Lower lobe of right lung (tissue), 2 donors: Measurements from ENCODE around the gene CD248. TPM values are rescaled to one million over a fixed set of nuclear protein-coding genes. Genes with fewer than 3 reads are reported as not detected.
"Not testable (repeated sequence)": the region's sequence is repeated elsewhere in the genome, so short reads cannot be mapped to it uniquely, and the experiment has no call there.

Experiments
- ATAC-seq, 2 donors: fragments of 200-7000 bp; cut with Tn5 transposase; one replicate each; pipeline ENCODE4 v1.9.1; 2020 to 2022; ENCODE audit warnings: mild to moderate bottlenecking in 2 of 2, moderate library complexity in 2 of 2
- DNase-seq: peaks from one replicate; pipeline ENCODE4 v3.0.0-alpha.2; 2020
- H3K27ac ChIP-seq: fragments of 200-600 bp; one replicate; pipeline ENCODE4 v1.8.0; 2022
- H3K27me3 ChIP-seq: fragments of 200-600 bp; one replicate; pipeline ENCODE4 v1.8.0; 2022; ENCODE audit warnings: low read depth
- H3K36me3 ChIP-seq: fragments of 200-600 bp; one replicate; pipeline ENCODE4 v1.8.0; 2022; ENCODE audit warnings: mild to moderate bottlenecking
- H3K4me1 ChIP-seq: fragments of 200-600 bp; one replicate; pipeline ENCODE4 v1.8.0; 2022
- H3K4me3 ChIP-seq: fragments of 200-600 bp; one replicate; pipeline ENCODE4 v1.8.0; 2022; ENCODE audit warnings: mild to moderate bottlenecking
- H3K9me3 ChIP-seq: fragments of 200-600 bp; one replicate; pipeline ENCODE4 v1.8.0; 2022
- CTCF ChIP-seq: fragments of 200-600 bp; IDR thresholded peaks from one replicate; pipeline ENCODE4 v1.8.0; 2022; ENCODE audit warnings: antibody characterized with exemption, mild to moderate bottlenecking
- intact Hi-C: fragments of 100-400 bp; cut with DNase I; formaldehyde crosslinking; loops from one replicate; pipeline ENCODE4 v1.11.0; 2022
- total RNA-seq: library from RNA; stranded (reverse); fragmentation: NEBNext Ultra II Directional; extraction: Animal tissue kit (Norgen Biotek cat#: 25700); gene quantifications from one replicate; pipeline ENCODE4 v1.2.1, GENCODE V29; 2021
- donor health status: DM: no; HTN: yes; CAD: no; lungs with severe emphysema.

CD248 gene
- total RNA-seq, 1 donor from 2014 or later = 28.7 TPM

- peaks cover 5% of the 10 kb centered on the region for H3K27me3 ChIP-seq
- H3K9me3 ChIP-seq = no peaks in the 10 kb centered on the region
- TF ChIP-seq CTCF = no peak
- H3K4me1 ChIP-seq = peaks cover 37% of the 10 kb centered on the region
- DNase-seq = peak; percentile 55
- H3K36me3 ChIP-seq = no peaks in the 10 kb centered on the region
- H3K27ac ChIP-seq = peak overlapping the region; percentile 88
- intact Hi-C loops = no loop called here
- peak overlapping the region; percentile 59 for H3K4me3 ChIP-seq
- ATAC-seq = no peak
These were observed 3.3 kb downstream of the CD248 start for GRCh38 chr11:66313321-66314185.

DNA sequence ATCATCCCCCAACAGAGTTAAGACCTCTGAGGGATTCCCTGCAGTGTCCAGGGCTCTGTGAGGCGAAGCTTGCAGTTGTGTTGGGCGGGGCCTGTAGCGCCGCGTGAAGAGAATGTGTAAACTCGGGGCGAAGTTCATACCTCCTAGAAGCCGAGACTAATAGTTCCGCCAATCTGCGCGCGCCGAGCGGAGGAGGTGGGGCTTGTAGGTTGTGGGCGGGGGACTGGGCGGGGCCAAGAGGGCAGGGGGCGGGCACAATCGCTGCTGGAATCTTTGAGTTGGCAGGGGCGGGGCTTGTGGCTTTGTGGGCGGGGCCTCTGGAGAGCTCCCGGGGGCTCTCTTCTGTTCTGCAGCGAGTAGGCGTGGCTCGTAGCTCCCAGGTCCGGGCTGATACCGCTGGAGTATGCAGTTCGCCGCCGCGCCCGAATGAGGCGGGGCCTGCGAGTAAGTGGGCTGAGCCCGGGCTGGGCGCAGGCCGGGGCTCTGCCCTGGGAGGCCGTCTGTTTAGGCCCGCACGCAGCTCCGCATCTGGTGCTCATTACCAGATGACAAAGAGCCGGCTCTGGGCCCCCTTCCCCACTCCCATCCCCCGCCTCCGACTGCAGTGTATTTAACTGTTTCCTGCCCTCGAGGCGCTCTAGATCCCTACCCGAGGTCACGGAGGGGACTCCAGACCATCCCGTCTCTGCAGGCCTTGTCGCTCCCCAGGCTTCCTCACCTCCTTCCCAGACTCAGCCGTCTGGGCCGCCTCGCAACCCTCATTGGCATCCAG is 4.1 kb downstream of the CD248 start:
- Histone ChIP-seq H3K4me3 (peak overlapping the region; percentile 59), H3K36me3 (no peaks in the 10 kb centered on the region), H3K27me3 (peaks cover 5% of the 10 kb centered on the region), H3K4me1 (peaks cover 29% of the 10 kb centered on the region), H3K27ac (peak overlapping the region; percentile 88), H3K9me3 (no peaks in the 10 kb centered on the region)
- DNase-seq (peak; percentile 100), ATAC-seq (peak; percentile 93 to 94)
- intact Hi-C loops = no loop called here
- no peak for TF ChIP-seq CTCF

DNA sequence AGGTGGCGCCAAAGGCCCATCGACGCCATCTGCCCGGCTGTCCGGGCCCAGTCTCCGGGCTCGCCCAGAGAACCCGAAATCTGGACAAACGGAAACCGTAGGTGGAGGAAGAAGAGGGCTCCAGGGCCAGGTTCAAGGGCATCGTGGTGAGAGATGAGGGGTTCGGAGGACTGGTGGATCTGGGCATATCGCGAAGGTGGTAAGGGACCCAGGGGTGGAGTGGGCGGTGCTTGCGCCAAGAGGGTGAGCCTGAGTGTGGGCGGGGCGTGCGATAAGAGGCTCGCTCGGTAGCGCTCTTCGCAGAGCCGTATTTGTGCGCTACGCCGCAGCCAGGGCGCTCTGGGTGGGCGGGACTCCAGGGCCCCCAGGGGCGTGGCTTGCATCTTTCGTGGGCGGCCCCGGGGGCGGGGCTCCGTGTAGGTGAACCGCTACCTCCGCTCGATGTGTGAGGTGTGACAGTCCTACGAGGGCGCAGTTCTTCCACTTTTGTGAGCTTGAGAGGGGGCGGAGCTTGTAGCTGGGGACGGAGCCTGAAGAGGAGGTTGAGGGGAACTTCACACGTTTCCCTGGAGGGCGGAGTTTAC is 4.8 kb downstream of the CD248 start:
- intact Hi-C loops = no loop called here

GRCh38 chr11:66311470-66311964 is 5.3 kb downstream of the CD248 start:
- no peak for TF ChIP-seq CTCF
- Histone ChIP-seq H3K27ac (peak overlapping the region; percentile 81), H3K4me1 (peaks cover 17% of the 10 kb centered on the region), H3K9me3 (no peaks in the 10 kb centered on the region), H3K36me3 (no peaks in the 10 kb centered on the region), H3K27me3 (peaks cover 5% of the 10 kb centered on the region), H3K4me3 (peak overlapping the region; percentile 59)
- DNase-seq (no peak), ATAC-seq (no peak)
- intact Hi-C loops = no loop called here

More for the DNA sequence above, 4.8 kb downstream of the CD248 start:
- Histone ChIP-seq H3K4me1 (peaks cover 22% of the 10 kb centered on the region), H3K27ac (peak overlapping the region; percentile 81), H3K4me3 (peak overlapping the region; percentile 59), H3K36me3 (no peaks in the 10 kb centered on the region), H3K9me3 (no peaks in the 10 kb centered on the region), H3K27me3 (peaks cover 5% of the 10 kb centered on the region)
- peak; percentile 96 for DNase-seq
- TF ChIP-seq CTCF = peak; percentile 90
- ATAC-seq = peak; percentile 87 to 89

- H3K36me3 ChIP-seq, H3K9me3 ChIP-seq, H3K27me3 ChIP-seq, H3K27ac ChIP-seq, ATAC-seq, intact Hi-C loops, H3K4me3 ChIP-seq, DNase-seq: not testable (repeated sequence)
- H3K4me1 ChIP-seq = peaks cover 12% of the 10 kb centered on the region
These were observed 5.9 kb downstream of the CD248 start for GRCh38 chr11:66310803-66311440.
